Lower leg skin (tissue), 3 donors: ENCODE results near the gene PTPRC.

Experiments
- CTCF ChIP-seq, 3 donors: fragments of 450-650 bp; IDR thresholded peaks; one replicate each; pipeline ENCODE4 v1.5.1; 2016; ENCODE audit warnings: antibody characterized with exemption in 3 of 3, mild to moderate bottlenecking in 3 of 3, moderate library complexity in 2 of 3
- POLR2A ChIP-seq, 2 donors: fragments of 450-650 bp; IDR thresholded peaks; one replicate each; pipeline ENCODE4 v1.6.1; 2016 to 2017; ENCODE audit warnings: antibody characterized with exemption in 2 of 2, mild to moderate bottlenecking in 1 of 2, moderate library complexity in 1 of 2

- TF ChIP-seq CTCF (IDR thresholded peaks at IDR 0.05) (no peak), POLR2A (IDR thresholded peaks at IDR 0.05) (no peak)
Observed at GRCh38 chr1:198806861-198807260, 168.0 kb downstream of the PTPRC start.
